ENCODE measurements around the gene SMIM33. TPM values are rescaled to one million over a fixed set of nuclear protein-coding genes. Genes with fewer than 3 reads are reported as not detected.
"Not testable (repeated sequence)": the region's sequence is repeated elsewhere in the genome, so short reads cannot be mapped to it uniquely, and the experiment has no call there.

SMIM33 gene
- total and polyA plus RNA-seq, 2 of the 13 experiments (the other 11 are each of a cell fraction or from before 2014, with no cell fraction given), result not detected

DNA sequence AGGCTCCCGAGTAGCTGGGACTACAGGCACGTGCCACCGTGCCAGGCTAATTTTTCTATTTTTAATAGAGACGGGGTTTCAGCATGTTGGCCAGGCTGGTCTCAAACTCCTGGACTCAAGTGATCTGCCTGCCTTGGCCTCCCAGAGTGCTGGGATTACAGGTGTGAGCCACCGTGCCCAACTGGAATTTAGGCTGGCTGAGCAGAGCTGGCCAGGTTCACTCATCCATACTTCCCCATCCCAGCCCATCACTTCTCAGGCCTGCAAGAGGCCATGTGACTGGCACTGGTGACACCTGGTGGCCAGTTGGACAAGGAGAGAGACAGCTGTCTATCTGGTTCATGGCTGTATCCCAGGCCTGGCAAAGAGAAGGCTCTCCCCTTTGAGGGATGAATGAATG, 42.6 kb downstream of the SMIM33 start:
- peak; percentile 76 for DNase-seq (ENCODE audit: low spot score)
- FAIRE-seq, result peak; percentile 74
- ChIA-PET POLR2A (interaction anchor here (0.9 to 2.4 kb wide), 6 partner anchors 8 to 91 kb away, joined by 3 to 23 read pairs (median 3); partner anchors contain the start of genes DNAJC18 and UBE2D2), CTCF (ENCODE audit: low intra/inter-chr PET ratio, low total read pairs) (interaction anchor here (1.3 to 3.2 kb wide), 2 partner anchors 91 to 128 kb away, joined by 4 to 60 read pairs; no protein-coding TSS in a partner anchor)
- H3K9ac ChIP-seq (ENCODE audit: insufficient read depth, low read depth, low read length); H3K27ac ChIP-seq (ENCODE audit: extremely low read length, insufficient read depth, low read length); H3K27me3 ChIP-seq (ENCODE audit: control insufficient read depth in 1 of 2, insufficient read depth in 2 of 2, low read length in 2 of 2); H4K20me1 ChIP-seq (ENCODE audit: insufficient read depth, low read length); H3K9me3 ChIP-seq (ENCODE audit: low read length); H3K79me2 ChIP-seq (ENCODE audit: insufficient read depth, low read length); H2AFZ ChIP-seq (ENCODE audit: low read length); BruUV-seq (replicated peaks); H3K4me3 ChIP-seq (replicated peaks in 1 of 3; ENCODE audit: insufficient read depth in 1 of 3, low read depth in 2 of 3, low read length in 3 of 3); H3K4me2 ChIP-seq (ENCODE audit: low read depth, low read length); in situ Hi-C loops (cut with HindIII; ENCODE audit: extremely low pct_ligation_motif_present, low pct_unique_long_range_greater_than_20kb): not testable (repeated sequence)
- 82% methylated on average over 5 of the region's 5 CpGs for WGBS (ENCODE audit: low lambda C conversion rate)
- ATAC-seq, result peak; percentile 75
- Histone ChIP-seq H3K4me1 (ENCODE audit: insufficient read depth, low read length) (peaks cover 13% of the 10 kb centered on the region), H3K36me3 (replicated peaks in 1 of 2; ENCODE audit: control insufficient read depth in 1 of 2, insufficient read depth in 2 of 2, low read length in 2 of 2) (peaks cover 5 to 28% of the 10 kb centered on the region in 2 experiments; a peak in 4 of 5 replicates)
- intact Hi-C loops (cut with micrococcal nuclease; ENCODE audit: unreplicated experiment), result loop anchor here (1.0 kb wide), 1 partner anchor 91 kb away; no protein-coding TSS in a partner anchor
- TF ChIP-seq THAP11 (CRISPR knock-in tag; IDR thresholded peaks at IDR 0.05) (peak; percentile 51; the same call in 1 of the 2 replicates), ZSCAN31 (CRISPR knock-in tag; IDR thresholded peaks at IDR 0.05; ENCODE audit: low read depth) (peak; percentile 50; the same call in 1 of the 2 replicates), ZFY (CRISPR knock-in tag; IDR thresholded peaks at IDR 0.05) (peak; percentile 38; the same call in 1 of the 2 replicates), ZNF788 (CRISPR knock-in tag; IDR thresholded peaks at IDR 0.05; ENCODE audit: borderline replicate concordance) (peak; percentile 63; the same call in 1 of the 2 replicates), STAG1 (CRISPR knock-in tag; IDR thresholded peaks at IDR 0.05) (peak; percentile 92), ZFX (CRISPR knock-in tag; IDR thresholded peaks at IDR 0.05; ENCODE audit: low read depth) (peak; percentile 67), SMC3 (IDR thresholded peaks at IDR 0.05; ENCODE audit: low read length) (peak; percentile 93), ZNF441 (CRISPR knock-in tag; IDR thresholded peaks at IDR 0.05; ENCODE audit: borderline replicate concordance) (0 out of 2 replicates have a peak, but pooled peaks have one; percentile 34), SALL2 (CRISPR knock-in tag; IDR thresholded peaks at IDR 0.05) (0 out of 2 replicates have a peak, but pooled peaks have one; percentile 22), NFATC3 (CRISPR knock-in tag; IDR thresholded peaks at IDR 0.05) (0 out of 2 replicates have a peak, but pooled peaks have one; percentile 22)
- TF ChIP-seq, protein P1, sequence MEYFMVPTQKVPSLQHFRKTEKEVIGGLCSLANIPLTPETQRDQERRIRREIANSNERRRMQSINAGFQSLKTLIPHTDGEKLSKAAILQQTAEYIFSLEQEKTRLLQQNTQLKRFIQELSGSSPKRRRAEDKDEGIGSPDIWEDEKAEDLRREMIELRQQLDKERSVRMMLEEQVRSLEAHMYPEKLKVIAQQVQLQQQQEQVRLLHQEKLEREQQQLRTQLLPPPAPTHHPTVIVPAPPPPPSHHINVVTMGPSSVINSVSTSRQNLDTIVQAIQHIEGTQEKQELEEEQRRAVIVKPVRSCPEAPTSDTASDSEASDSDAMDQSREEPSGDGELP (IDR thresholded peaks at IDR 0.05; ENCODE audit: borderline replicate concordance, low read depth), result peak; percentile 76; the same call in 1 of the 2 replicates
- TF ChIP-seq, protein P2, sequence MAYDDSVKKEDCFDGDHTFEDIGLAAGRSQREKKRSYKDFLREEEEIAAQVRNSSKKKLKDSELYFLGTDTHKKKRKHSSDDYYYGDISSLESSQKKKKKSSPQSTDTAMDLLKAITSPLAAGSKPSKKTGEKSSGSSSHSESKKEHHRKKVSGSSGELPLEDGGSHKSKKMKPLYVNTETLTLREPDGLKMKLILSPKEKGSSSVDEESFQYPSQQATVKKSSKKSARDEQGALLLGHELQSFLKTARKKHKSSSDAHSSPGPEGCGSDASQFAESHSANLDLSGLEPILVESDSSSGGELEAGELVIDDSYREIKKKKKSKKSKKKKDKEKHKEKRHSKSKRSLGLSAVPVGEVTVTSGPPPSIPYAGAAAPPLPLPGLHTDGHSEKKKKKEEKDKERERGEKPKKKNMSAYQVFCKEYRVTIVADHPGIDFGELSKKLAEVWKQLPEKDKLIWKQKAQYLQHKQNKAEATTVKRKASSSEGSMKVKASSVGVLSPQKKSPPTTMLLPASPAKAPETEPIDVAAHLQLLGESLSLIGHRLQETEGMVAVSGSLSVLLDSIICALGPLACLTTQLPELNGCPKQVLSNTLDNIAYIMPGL (CRISPR knock-in tag; IDR thresholded peaks at IDR 0.05; ENCODE audit: borderline replicate concordance in 1 of 2, low read depth in 1 of 2), result peak; percentile 21 to 48; a peak in 1 of 4 replicates
- TF ChIP-seq, protein P3, sequence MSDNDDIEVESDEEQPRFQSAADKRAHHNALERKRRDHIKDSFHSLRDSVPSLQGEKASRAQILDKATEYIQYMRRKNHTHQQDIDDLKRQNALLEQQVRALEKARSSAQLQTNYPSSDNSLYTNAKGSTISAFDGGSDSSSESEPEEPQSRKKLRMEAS (IDR thresholded peaks at IDR 0.05), result peak; percentile 74
- TF ChIP-seq, protein P4, sequence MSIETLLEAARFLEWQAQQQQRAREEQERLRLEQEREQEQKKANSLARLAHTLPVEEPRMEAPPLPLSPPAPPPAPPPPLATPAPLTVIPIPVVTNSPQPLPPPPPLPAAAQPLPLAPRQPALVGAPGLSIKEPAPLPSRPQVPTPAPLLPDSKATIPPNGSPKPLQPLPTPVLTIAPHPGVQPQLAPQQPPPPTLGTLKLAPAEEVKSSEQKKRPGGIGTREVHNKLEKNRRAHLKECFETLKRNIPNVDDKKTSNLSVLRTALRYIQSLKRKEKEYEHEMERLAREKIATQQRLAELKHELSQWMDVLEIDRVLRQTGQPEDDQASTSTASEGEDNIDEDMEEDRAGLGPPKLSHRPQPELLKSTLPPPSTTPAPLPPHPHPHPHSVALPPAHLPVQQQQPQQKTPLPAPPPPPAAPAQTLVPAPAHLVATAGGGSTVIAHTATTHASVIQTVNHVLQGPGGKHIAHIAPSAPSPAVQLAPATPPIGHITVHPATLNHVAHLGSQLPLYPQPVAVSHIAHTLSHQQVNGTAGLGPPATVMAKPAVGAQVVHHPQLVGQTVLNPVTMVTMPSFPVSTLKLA (IDR thresholded peaks at IDR 0.05), result peak; percentile 74
- TF ChIP-seq, protein P5, sequence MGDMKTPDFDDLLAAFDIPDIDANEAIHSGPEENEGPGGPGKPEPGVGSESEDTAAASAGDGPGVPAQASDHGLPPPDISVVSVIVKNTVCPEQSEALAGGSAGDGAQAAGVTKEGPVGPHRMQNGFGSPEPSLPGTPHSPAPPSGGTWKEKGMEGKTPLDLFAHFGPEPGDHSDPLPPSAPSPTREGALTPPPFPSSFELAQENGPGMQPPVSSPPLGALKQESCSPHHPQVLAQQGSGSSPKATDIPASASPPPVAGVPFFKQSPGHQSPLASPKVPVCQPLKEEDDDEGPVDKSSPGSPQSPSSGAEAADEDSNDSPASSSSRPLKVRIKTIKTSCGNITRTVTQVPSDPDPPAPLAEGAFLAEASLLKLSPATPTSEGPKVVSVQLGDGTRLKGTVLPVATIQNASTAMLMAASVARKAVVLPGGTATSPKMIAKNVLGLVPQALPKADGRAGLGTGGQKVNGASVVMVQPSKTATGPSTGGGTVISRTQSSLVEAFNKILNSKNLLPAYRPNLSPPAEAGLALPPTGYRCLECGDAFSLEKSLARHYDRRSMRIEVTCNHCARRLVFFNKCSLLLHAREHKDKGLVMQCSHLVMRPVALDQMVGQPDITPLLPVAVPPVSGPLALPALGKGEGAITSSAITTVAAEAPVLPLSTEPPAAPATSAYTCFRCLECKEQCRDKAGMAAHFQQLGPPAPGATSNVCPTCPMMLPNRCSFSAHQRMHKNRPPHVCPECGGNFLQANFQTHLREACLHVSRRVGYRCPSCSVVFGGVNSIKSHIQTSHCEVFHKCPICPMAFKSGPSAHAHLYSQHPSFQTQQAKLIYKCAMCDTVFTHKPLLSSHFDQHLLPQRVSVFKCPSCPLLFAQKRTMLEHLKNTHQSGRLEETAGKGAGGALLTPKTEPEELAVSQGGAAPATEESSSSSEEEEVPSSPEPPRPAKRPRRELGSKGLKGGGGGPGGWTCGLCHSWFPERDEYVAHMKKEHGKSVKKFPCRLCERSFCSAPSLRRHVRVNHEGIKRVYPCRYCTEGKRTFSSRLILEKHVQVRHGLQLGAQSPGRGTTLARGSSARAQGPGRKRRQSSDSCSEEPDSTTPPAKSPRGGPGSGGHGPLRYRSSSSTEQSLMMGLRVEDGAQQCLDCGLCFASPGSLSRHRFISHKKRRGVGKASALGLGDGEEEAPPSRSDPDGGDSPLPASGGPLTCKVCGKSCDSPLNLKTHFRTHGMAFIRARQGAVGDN (CRISPR knock-in tag; IDR thresholded peaks at IDR 0.05), result peak; percentile 55

Data from HepG2 (cell line).